Suprapubic skin (tissue), 4 donors: ENCODE results near the gene OARD1.

Source experiments
- CTCF ChIP-seq, 2 donors: fragments of 200-600 bp in 1 of 2; fragments of 450-650 bp in 1 of 2; sonication (generic) in 1 of 2; IDR thresholded peaks; one replicate each; pipeline ENCODE4 v1.5.1; 2016 to 2019; ENCODE audit warnings: antibody characterized with exemption in 2 of 2, mild to moderate bottlenecking in 1 of 2, moderate library complexity in 1 of 2
- EP300 ChIP-seq: sonication (generic); formaldehyde crosslinking; IDR thresholded peaks from one replicate; pipeline ENCODE4 v1.6.1; 2017; ENCODE audit warnings: antibody characterized with exemption
- POLR2A ChIP-seq, 2 donors: fragments of 450-650 bp; IDR thresholded peaks; one replicate each; pipeline ENCODE4 v1.6.1; 2017; ENCODE audit warnings: antibody characterized with exemption in 2 of 2, mild to moderate bottlenecking in 2 of 2, moderate library complexity in 2 of 2
- POLR2AphosphoS5 ChIP-seq, 3 donors: sonication (generic); formaldehyde crosslinking; IDR thresholded peaks; one replicate each; pipeline ENCODE4 v1.6.1; 2017; ENCODE audit warnings: antibody characterized with exemption in 3 of 3

GRCh38 chr6:41021832-41022231 lies 50.3 kb downstream of the OARD1 start:
- TF ChIP-seq CTCF (IDR thresholded peaks at IDR 0.05) (no peak), POLR2AphosphoS5 (IDR thresholded peaks at IDR 0.05) (no peak), POLR2A (IDR thresholded peaks at IDR 0.05) (no peak), EP300 (no peak)
